ENCODE results near the gene CHRNG. TPM values are rescaled to one million over a fixed set of nuclear protein-coding genes. Genes with fewer than 3 reads are reported as not detected.
A peak's percentile ranks its signal among the peaks of the same experiment; 100 is the strongest.

The CHRNG gene
- total RNA-seq, 1 donor from 2014 or later: not detected

GRCh38 chr2:232522623-232523401 is 16.7 kb upstream of the CHRNG start:
- H3K4me3 ChIP-seq (ENCODE audit: low read depth, low read length): no peak overlapping the region
- no peaks in the 10 kb centered on the region for H3K36me3 ChIP-seq (ENCODE audit: control insufficient read depth, insufficient read depth, low read length)
- no peak for TF ChIP-seq CTCF (IDR thresholded peaks at IDR 0.05; ENCODE audit: insufficient read depth, low read length, severe bottlenecking)
- DNase-seq (ENCODE audit: low read depth): no peak
- peaks cover 23% of the 10 kb centered on the region for H3K27me3 ChIP-seq (ENCODE audit: control insufficient read depth, insufficient read depth, low read length)
- no peak for FAIRE-seq

- Histone ChIP-seq H3K27me3 (ENCODE audit: control insufficient read depth, insufficient read depth, low read length) (peaks cover 28% of the 10 kb centered on the region), H3K36me3 (ENCODE audit: control insufficient read depth, insufficient read depth, low read length) (no peaks in the 10 kb centered on the region), H3K4me3 (ENCODE audit: low read depth, low read length) (no peak overlapping the region)
- no peak for DNase-seq (ENCODE audit: low read depth)
- TF ChIP-seq CTCF (IDR thresholded peaks at IDR 0.05; ENCODE audit: insufficient read depth, low read length, severe bottlenecking): no peak
- FAIRE-seq: no peak
These were observed 16.1 kb upstream of the CHRNG start for GRCh38 chr2:232523402-232523681.

- TF ChIP-seq CTCF (IDR thresholded peaks at IDR 0.05; ENCODE audit: insufficient read depth, low read length, severe bottlenecking): peak; percentile 30
- no peak for FAIRE-seq
- peak; percentile 22 for DNase-seq (ENCODE audit: low read depth)
- H3K4me3 ChIP-seq (ENCODE audit: low read depth, low read length): peak overlapping the region; percentile 6
- no peaks in the 10 kb centered on the region for H3K36me3 ChIP-seq (ENCODE audit: control insufficient read depth, insufficient read depth, low read length)
- peaks cover 32% of the 10 kb centered on the region for H3K27me3 ChIP-seq (ENCODE audit: control insufficient read depth, insufficient read depth, low read length)
These were observed 15.6 kb upstream of the CHRNG start for GRCh38 chr2:232523682-232524597.

GRCh38 chr2:232524771-232525170 is 14.7 kb upstream of the CHRNG start:
- no peak for TF ChIP-seq CTCF (IDR thresholded peaks at IDR 0.05; ENCODE audit: insufficient read depth, low read length, severe bottlenecking)
- FAIRE-seq (no peak), DNase-seq (ENCODE audit: low read depth) (no peak)
- no peak overlapping the region for H3K4me3 ChIP-seq (ENCODE audit: low read depth, low read length)
- no peaks in the 10 kb centered on the region for H3K36me3 ChIP-seq (ENCODE audit: control insufficient read depth, insufficient read depth, low read length)
- H3K27me3 ChIP-seq (ENCODE audit: control insufficient read depth, insufficient read depth, low read length): peaks cover 34% of the 10 kb centered on the region

- H3K4me3 ChIP-seq (ENCODE audit: low read depth, low read length): no peak overlapping the region
- no peak for TF ChIP-seq CTCF (IDR thresholded peaks at IDR 0.05; ENCODE audit: insufficient read depth, low read length, severe bottlenecking)
- DNase-seq (ENCODE audit: low read depth): no peak
- H3K27me3 ChIP-seq (ENCODE audit: control insufficient read depth, insufficient read depth, low read length): peaks cover 34% of the 10 kb centered on the region
- FAIRE-seq: no peak
- H3K36me3 ChIP-seq (ENCODE audit: control insufficient read depth, insufficient read depth, low read length): no peaks in the 10 kb centered on the region
These were observed 14.3 kb upstream of the CHRNG start for GRCh38 chr2:232525199-232525598.

Data from bronchial epithelial cell (primary cell).